ENCODE results near the gene PLA2G10.
A peak's percentile ranks its signal among the peaks of the same experiment; 100 is the strongest.
"Not testable (repeated sequence)": the region's sequence is repeated elsewhere in the genome, so short reads cannot be mapped to it uniquely, and the experiment has no call there.

PLA2G10 gene

GRCh38 chr16:14641206-14641605, 52.9 kb downstream of the PLA2G10 start:
- H3K4me3 ChIP-seq (replicated peaks in 1 of 2; ENCODE audit: low read depth in 2 of 2, low read length in 2 of 2), result no peak overlapping the region
- TF ChIP-seq, protein P1, sequence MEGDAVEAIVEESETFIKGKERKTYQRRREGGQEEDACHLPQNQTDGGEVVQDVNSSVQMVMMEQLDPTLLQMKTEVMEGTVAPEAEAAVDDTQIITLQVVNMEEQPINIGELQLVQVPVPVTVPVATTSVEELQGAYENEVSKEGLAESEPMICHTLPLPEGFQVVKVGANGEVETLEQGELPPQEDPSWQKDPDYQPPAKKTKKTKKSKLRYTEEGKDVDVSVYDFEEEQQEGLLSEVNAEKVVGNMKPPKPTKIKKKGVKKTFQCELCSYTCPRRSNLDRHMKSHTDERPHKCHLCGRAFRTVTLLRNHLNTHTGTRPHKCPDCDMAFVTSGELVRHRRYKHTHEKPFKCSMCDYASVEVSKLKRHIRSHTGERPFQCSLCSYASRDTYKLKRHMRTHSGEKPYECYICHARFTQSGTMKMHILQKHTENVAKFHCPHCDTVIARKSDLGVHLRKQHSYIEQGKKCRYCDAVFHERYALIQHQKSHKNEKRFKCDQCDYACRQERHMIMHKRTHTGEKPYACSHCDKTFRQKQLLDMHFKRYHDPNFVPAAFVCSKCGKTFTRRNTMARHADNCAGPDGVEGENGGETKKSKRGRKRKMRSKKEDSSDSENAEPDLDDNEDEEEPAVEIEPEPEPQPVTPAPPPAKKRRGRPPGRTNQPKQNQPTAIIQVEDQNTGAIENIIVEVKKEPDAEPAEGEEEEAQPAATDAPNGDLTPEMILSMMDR (IDR thresholded peaks at IDR 0.05; ENCODE audit: low read depth, low read length), result no peak
- DNase-seq (ENCODE audit: low read depth in 2 of 2), result no peak

DNA sequence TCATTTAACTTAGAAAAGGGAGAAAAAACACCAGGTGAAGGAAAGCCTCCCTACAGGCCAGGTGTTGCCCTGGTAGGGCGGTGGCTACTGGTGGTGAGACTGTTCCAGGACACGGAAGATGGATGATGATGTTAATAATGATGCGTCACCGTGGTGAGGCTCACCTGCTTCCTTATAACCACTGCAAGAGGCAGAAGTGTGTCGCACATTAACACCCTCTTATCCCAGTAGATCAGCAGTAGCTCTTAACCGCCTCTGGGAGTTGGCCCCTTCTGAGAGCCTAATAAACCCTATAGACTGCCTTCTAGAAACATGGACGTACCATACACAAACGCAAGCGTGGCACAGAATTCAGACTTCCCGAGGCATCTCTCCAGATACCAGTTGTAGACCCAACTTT, 53.6 kb downstream of the PLA2G10 start:
- DNase-seq (ENCODE audit: low read depth in 2 of 2), result no peak
- TF ChIP-seq, protein P1 (IDR thresholded peaks at IDR 0.05; ENCODE audit: low read depth, low read length), result no peak
- H3K4me3 ChIP-seq (replicated peaks in 1 of 2; ENCODE audit: low read depth in 2 of 2, low read length in 2 of 2), result no peak overlapping the region

- not testable (repeated sequence) for H3K4me3 ChIP-seq (replicated peaks in 1 of 2; ENCODE audit: low read depth in 2 of 2, low read length in 2 of 2); DNase-seq (ENCODE audit: low read depth in 2 of 2)
Measured at GRCh38 chr16:14636951-14637240, 57.2 kb downstream of the PLA2G10 start.

DNA sequence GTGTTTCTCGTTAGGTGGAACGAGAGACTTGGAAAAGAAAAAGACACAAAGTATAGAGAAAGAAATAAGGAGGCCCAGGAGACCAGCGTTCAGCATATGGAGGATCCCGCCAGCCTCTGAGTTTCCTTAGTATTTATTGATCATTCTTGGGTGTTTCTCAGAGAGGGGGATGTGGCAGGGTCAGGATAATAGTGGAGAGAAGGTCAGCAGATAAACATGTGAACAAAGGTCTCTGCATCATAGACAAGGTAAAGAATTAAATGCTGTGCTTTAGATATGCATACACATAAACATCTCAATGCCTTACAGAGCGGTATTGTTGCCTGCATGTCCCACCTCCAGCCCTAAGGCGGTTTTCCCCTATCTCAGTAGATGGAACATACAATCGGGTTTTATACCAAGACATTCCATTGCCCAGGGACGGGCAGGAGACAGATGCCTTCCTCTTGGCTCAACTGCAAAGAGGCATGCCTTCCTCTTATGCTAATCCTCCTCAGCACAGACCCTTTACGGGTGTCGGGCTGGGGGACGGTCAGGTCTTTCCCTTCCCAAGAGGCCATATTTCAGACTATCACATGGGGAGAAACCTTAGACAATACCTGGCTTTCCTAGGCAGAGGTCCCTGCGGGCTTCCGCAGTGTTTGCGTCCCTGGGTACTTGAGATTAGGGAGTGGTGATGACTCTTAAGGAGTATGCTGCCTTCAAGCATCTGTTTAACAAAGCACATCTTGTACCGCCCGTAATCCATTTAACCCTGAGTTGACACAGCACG, 57.7 kb downstream of the PLA2G10 start:
- not testable (repeated sequence) for H3K4me3 ChIP-seq (replicated peaks in 1 of 2; ENCODE audit: low read depth in 2 of 2, low read length in 2 of 2); DNase-seq (ENCODE audit: low read depth in 2 of 2)

DNA sequence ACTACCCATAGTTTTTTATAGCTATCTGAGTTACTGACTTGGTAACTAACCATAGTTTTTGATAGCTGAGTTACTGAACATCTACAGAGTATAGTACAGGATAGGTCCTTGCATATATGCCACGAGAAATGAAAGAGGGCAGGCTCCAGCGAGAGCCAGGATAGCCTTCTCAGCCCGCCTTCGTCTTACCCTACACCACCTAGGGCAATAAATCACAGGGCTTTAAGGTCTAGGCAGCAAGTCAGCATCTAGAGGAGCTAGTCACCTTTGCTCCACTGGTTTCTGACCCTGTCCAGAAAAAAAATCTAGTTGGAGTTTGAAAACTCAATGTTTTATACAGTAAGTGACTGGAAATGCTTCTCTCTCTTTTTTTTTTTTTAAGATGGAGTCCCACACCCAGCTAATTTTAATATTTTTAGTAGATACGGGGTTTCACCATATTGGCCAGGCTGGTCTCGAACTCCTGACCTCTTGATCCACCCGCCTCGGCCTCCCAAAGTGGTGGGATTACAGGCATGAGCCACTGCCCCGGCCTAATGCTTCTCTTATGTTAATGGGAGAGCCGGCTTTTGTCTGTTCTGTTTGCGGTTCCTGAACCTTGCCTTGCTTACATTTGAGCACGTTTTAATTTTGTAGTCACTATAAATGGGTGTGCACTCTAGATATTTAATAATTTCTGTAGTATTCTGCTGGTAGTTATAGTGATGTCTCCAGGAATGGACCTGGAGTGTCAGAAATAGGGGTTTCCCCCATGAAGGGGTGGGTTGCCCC, 58.5 kb downstream of the PLA2G10 start:
- no peak overlapping the region for H3K4me3 ChIP-seq (replicated peaks in 1 of 2; ENCODE audit: low read depth in 2 of 2, low read length in 2 of 2)
- no peak for DNase-seq (ENCODE audit: low read depth in 2 of 2)
- TF ChIP-seq, protein P1 (IDR thresholded peaks at IDR 0.05; ENCODE audit: low read depth, low read length), result no peak

GRCh38 chr16:14634389-14634725, 59.8 kb downstream of the PLA2G10 start:
- TF ChIP-seq, protein P1 (IDR thresholded peaks at IDR 0.05; ENCODE audit: low read depth, low read length), result no peak
- H3K4me3 ChIP-seq (replicated peaks in 1 of 2; ENCODE audit: low read depth in 2 of 2, low read length in 2 of 2), result peak overlapping the region in 1 of 2 donors; percentile 95
- no peak for DNase-seq (ENCODE audit: low read depth in 2 of 2)

GRCh38 chr16:14632693-14633569, 61.2 kb downstream of the PLA2G10 start, which contains the start of gene BFAR:
Gene BFAR, plus strand, starts transcription at chr16:14632951. Its CDS starts 11,396 bp downstream, at chr16:14644347.
- peak within 1 kb of the TSS; percentile 95 to 98 for H3K4me3 ChIP-seq (replicated peaks in 1 of 2; ENCODE audit: low read depth in 2 of 2, low read length in 2 of 2)
- TF ChIP-seq, protein P1 (IDR thresholded peaks at IDR 0.05; ENCODE audit: low read depth, low read length), result no peak

GRCh38 chr16:14630620-14631330, 63.3 kb downstream of the PLA2G10 start:
- DNase-seq (ENCODE audit: low read depth in 2 of 2), result not testable (repeated sequence)
- H3K4me3 ChIP-seq (replicated peaks in 1 of 2; ENCODE audit: low read depth in 2 of 2, low read length in 2 of 2), result peak overlapping the region in 1 of 2 donors; percentile 24

More at GRCh38 chr16:14632693-14633569, 61.2 kb downstream of the PLA2G10 start, which contains the start of gene BFAR:
- DNase-seq (ENCODE audit: low read depth in 2 of 2), result peak; percentile 98

All from cardiac fibroblast (primary cell).